Measurements from ENCODE around the gene WFDC10A.
"Not testable (repeated sequence)": the region's sequence is repeated elsewhere in the genome, so short reads cannot be mapped to it uniquely, and the experiment has no call there.

The WFDC10A gene

DNA sequence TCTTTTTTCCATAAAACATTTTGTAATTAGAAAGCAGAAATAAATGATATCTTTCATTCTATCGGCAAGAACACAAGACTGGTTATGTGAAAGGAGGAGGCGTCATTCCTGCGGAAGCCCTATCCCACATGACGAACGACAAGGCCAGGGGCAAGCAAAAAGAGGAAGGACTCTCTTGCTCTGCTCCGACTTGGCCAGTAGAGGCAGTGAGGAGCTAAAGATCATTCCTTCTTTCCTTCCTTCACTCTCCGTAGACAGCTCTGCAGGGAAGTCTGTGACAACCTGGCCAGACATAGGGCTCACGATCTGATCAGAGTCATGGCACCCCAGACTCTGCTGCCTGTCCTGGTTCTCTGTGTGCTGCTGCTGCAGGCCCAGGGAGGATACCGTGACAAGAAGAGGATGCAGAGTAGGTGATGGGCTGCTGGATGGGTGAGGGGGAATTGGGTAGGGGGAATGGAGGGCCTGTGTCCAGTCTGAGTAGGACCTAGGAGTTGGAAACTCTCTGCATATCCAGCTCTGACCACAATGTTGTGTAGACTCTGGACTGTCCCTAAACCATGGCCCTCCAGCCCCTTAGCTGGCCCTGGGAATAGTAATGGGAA, at the start of gene WFDC10A:
Gene WFDC10A (plus strand): TSS at position 244 of the 605 bp plus-strand sequence. CDS start 75 bp downstream, at position 319.
- H3K4me3 Mint-ChIP-seq: no peak within 1 kb of the TSS
- no peaks in the 10 kb centered on the region for H3K9me3 Mint-ChIP-seq
- peak; percentile 90 for ATAC-seq
- H3K4me1 Mint-ChIP-seq: peaks cover 6% of the 10 kb centered on the region
- H3K27ac Mint-ChIP-seq: no peak within 1 kb of the TSS
- peak; percentile 27 for DNase-seq
- H3K27me3 Mint-ChIP-seq: peaks cover 43% of the 10 kb centered on the region
- H3K36me3 Mint-ChIP-seq (ENCODE audit: low read depth): no peaks in the 10 kb centered on the region

DNA sequence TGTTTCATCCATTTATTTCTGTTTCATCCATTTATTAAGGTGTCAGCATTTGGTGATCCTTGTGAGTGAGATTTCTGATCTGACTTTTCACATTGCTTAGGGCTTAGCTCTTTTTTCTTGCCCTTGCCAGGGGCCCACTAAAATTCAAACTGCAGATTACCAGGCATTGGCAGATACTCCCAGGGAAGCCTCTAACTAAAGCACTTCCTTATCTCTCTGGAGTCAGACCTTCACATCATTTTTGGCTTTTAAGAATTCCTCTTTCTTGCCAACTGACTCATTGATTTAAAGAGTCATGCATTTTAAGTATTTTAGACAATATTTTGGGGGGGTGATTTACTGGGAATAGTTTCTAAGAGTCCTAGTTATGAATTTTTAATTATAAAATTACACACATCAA, 47.8 kb upstream of the WFDC10A start:
- no peak for DNase-seq
- ATAC-seq: no peak
- Mint-ChIP-seq H3K27ac (no peak overlapping the region), H3K27me3 (peaks cover 24% of the 10 kb centered on the region), H3K4me1 (no peaks in the 10 kb centered on the region), H3K4me3 (no peak overlapping the region), H3K9me3 (no peaks in the 10 kb centered on the region), H3K36me3 (ENCODE audit: low read depth) (no peaks in the 10 kb centered on the region)

DNA sequence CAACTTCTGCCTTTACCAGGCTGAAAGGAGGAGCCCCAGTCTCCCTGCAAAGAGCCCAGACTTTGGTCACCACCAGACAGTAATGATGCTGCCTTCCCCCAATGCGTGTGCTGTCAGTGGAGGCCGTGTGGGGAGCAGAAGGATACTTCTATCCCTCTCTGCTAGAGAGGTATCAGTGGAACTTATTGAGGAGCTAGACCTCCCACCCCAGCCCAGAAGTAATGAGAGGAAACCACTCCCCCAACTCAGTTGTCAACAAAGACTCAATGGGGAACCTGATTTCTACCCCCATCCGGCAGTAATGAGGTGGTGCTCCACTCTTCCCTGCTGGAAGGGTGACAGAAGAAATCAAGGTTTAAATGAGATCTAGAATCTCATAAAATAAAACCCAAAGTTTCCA, 46.0 kb upstream of the WFDC10A start:
- no peak for ATAC-seq
- H3K4me1 Mint-ChIP-seq: no peaks in the 10 kb centered on the region

DNA sequence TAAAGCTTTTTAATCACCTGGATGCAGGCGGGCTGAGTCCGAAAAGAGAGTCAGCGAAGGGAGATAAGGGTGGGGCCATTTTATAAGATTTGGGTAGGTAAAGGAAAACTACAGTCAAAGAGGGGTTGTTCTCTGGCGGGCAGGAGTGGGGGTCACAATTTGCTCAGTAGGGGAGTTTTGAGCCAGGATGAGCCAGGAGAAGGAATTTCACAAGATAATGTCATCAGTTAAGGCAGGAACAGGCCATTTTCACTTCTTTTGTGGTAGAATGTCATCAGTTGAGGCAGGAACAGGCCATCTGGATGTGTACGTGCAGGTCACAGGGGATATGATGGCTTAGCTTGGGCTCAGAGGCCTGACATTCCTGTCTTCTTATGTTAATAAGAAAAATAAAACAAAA, 45.2 kb upstream of the WFDC10A start:
- not testable (repeated sequence) for H3K36me3 Mint-ChIP-seq (ENCODE audit: low read depth)

More for the DNA sequence above, 46.0 kb upstream of the WFDC10A start:
- H3K36me3 Mint-ChIP-seq (ENCODE audit: low read depth): no peaks in the 10 kb centered on the region
- no peaks in the 10 kb centered on the region for H3K9me3 Mint-ChIP-seq
- DNase-seq: no peak
- H3K27ac Mint-ChIP-seq: no peak overlapping the region
- H3K27me3 Mint-ChIP-seq: peaks cover 29% of the 10 kb centered on the region
- no peak overlapping the region for H3K4me3 Mint-ChIP-seq

DNA sequence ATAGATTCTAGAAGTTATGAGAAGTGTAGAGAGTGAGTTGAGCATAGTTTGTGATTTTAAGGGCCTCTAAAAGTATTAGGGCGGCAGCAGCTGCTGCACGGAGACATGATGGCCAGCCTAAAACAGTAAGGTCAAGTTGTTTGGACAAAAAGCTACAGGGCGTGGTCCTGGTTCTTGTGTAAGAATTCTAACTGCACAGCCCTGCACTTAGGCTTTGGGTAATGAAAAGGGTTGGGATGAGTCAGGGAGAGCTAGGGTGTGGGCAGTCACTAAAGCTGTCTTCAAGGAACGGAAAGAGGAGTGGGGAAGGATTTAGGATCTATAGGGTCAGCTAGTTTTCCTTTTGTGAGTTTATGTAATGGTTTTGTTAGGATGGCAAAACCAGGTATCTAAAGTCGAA, 43.6 kb upstream of the WFDC10A start:
- not testable (repeated sequence) for H3K4me3 Mint-ChIP-seq; ATAC-seq; DNase-seq; H3K4me1 Mint-ChIP-seq; H3K9me3 Mint-ChIP-seq; H3K36me3 Mint-ChIP-seq (ENCODE audit: low read depth); H3K27ac Mint-ChIP-seq
- peaks cover 19% of the 10 kb centered on the region for H3K27me3 Mint-ChIP-seq

More for the DNA sequence above, 45.2 kb upstream of the WFDC10A start:
- peaks cover 29% of the 10 kb centered on the region for H3K27me3 Mint-ChIP-seq
- H3K27ac Mint-ChIP-seq, ATAC-seq, H3K9me3 Mint-ChIP-seq, H3K4me3 Mint-ChIP-seq, H3K4me1 Mint-ChIP-seq, DNase-seq: not testable (repeated sequence)

DNA sequence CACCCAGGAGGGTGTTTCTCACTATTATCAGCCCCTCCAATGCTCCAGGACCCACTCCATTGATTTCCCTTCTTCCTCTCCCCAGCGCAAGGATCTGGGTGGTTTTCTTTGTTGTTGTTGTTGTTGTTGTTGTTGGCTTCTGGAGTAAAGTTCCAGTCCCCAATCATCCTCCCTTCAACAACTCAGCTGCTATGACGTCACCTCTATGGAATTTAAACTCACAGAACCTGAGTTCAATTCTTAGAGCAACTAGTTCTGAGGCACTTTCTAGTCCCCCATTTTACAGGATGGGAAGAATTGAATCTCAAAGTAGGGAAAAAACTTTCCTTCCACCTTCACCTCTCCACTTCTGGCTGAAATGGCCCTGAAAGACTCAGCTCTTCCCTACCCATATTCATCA, 40.7 kb upstream of the WFDC10A start:
- Mint-ChIP-seq H3K9me3 (no peaks in the 10 kb centered on the region), H3K27ac (no peak overlapping the region), H3K27me3 (peaks cover 23% of the 10 kb centered on the region), H3K4me3 (no peak overlapping the region), H3K4me1 (peaks cover 2% of the 10 kb centered on the region), H3K36me3 (ENCODE audit: low read depth) (no peaks in the 10 kb centered on the region)
- ATAC-seq (no peak), DNase-seq (no peak)

DNA sequence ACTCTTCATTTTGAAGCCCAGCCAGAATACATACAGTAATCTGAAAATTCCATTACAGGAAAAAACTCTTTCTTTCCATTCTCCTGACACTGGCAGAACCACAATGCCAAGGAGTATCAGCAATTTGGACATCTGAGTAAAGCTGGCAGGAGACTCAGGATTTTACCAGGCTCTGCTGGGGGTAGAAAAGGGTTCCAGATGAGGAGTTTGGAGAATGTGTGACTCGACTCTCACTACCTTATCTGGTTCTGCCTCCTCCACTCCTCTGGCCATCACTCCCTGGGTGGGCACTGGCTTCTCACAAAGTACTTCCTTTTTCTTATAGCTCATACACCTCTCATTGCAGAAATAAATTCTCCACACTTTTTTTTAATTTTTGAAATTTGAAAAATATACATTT, 39.8 kb upstream of the WFDC10A start:
- H3K27ac Mint-ChIP-seq: no peak overlapping the region
- no peaks in the 10 kb centered on the region for H3K36me3 Mint-ChIP-seq (ENCODE audit: low read depth)
- ATAC-seq: no peak
- no peak overlapping the region for H3K4me3 Mint-ChIP-seq
- H3K9me3 Mint-ChIP-seq: no peaks in the 10 kb centered on the region
- peaks cover 28% of the 10 kb centered on the region for H3K27me3 Mint-ChIP-seq
- no peak for DNase-seq
- peaks cover 2% of the 10 kb centered on the region for H3K4me1 Mint-ChIP-seq

DNA sequence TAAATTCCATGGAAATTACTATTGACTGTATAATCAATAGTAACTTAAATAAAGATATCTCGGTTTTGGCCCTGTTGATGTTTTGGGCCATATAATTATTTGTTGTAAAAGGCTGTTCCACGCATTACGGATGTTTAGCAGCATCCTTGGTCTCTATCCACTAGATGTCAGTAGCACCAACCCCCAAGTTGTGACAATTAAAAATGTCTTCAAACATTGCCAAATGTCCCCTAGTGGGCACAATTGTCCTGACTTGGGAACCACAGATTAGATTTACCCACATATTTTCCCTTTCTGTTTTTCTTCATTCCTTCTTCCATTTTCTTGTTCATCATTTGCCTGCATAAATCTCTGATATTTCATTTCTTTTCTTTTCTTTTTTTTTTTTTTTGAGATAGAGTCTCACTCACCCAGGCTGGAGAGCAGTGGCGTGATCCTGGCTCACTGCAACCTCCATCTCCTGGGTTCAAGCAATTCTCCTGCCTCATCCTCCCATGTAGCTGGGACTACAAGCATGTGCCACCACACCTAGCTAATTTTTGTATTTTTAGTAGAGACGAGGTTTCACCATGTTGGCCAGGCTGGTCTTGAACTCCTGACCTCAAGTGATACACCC, 36.9 kb upstream of the WFDC10A start:
- Mint-ChIP-seq H3K9me3 (no peaks in the 10 kb centered on the region), H3K27ac (no peak overlapping the region), H3K4me3 (no peak overlapping the region), H3K4me1 (peaks cover 2% of the 10 kb centered on the region), H3K36me3 (ENCODE audit: low read depth) (no peaks in the 10 kb centered on the region), H3K27me3 (peaks cover 41% of the 10 kb centered on the region)
- peak; percentile 24 for DNase-seq
- ATAC-seq: peak; percentile 63

DNA sequence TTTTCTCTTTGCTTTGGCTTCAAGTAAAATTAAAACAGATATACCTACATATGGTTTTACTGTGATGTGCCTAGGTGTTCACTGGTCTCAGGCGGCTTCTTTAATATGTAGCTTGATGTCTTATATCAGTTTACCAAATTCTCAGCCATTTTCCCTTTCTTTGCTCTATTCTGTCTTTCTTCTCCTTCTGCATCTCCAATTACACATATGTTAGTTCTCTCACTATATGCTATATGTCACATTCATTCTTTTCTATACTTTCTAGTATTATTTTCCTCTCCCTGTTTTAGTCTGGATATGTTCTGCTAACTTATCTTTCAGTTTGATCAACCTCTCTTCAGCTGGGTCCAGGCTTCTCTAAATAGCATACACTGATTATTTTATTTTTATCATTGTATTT, 36.0 kb upstream of the WFDC10A start:
- peaks cover 42% of the 10 kb centered on the region for H3K27me3 Mint-ChIP-seq
- H3K4me3 Mint-ChIP-seq: no peak overlapping the region
- no peaks in the 10 kb centered on the region for H3K9me3 Mint-ChIP-seq
- H3K36me3 Mint-ChIP-seq (ENCODE audit: low read depth): no peaks in the 10 kb centered on the region
- no peak overlapping the region for H3K27ac Mint-ChIP-seq
- H3K4me1 Mint-ChIP-seq: peaks cover 2% of the 10 kb centered on the region
- DNase-seq (no peak), ATAC-seq (no peak)

DNA sequence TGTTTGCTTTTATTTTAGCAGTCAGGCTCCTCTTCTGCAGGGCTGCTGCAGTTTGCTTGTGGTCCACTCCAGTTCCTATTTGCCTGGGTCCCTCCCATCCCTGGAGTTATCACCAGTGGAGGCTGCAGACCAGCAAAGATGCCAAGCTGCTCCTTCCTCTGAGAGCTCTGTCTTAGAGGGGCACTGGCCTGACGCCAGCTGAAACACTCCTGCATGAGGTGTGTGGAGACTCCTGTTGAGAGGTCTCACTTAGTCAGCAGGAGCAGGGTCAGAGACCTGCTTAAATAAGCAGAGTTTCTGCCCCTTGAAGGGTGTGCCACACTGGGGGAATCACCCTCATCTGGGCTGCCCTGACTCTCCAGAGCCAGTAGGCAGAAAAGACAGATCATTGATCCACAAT, 34.3 kb upstream of the WFDC10A start:
- Mint-ChIP-seq H3K9me3 (no peaks in the 10 kb centered on the region), H3K4me1 (peaks cover 2% of the 10 kb centered on the region), H3K27ac (no peak overlapping the region), H3K36me3 (ENCODE audit: low read depth) (no peaks in the 10 kb centered on the region), H3K4me3 (no peak overlapping the region), H3K27me3 (peaks cover 49% of the 10 kb centered on the region)
- ATAC-seq (no peak), DNase-seq (no peak)

DNA sequence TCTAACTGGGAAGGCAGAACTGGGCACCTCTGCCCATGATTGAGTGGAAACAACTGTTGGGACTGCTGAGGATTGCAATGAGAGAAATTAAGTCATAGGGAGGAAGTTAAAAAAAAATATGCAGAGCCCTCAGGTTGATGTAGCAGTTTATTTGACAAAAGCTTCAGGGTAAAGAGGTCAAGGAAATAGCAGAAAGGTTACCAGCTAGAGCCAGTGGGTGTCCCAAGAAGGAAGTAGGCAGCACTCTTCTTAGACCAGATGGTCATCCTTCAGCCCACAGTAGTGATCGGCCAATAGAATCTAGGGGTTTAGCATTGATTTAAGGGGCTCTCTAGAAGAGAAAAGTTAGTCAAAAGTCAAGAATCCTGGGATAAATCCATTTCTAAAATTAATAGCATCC, 21.7 kb upstream of the WFDC10A start:
- Mint-ChIP-seq H3K4me3 (no peak overlapping the region), H3K27ac (no peak overlapping the region), H3K27me3 (peaks cover 33% of the 10 kb centered on the region), H3K4me1 (peaks cover 37% of the 10 kb centered on the region), H3K9me3 (peaks cover 26% of the 10 kb centered on the region), H3K36me3 (ENCODE audit: low read depth) (peaks cover 16% of the 10 kb centered on the region)
- ATAC-seq: no peak
- no peak for DNase-seq

DNA sequence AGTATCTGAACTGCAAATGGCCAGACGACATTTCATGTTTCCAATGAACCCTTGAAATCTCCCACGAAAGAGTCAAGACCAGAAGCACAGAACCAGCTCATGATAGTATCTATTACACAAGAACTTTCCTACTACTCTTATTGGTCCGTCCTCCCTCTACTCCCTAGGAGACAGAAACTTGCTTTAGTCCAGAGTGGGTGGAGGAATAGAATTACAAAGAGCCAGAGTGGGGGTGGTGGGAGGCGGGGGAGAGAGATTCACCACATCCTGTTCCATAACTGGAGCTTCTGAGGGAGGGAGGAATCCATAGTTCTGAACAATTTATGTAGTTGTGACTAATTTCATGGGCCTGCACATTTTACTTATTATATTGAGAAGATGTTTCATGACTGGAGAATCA, 18.5 kb upstream of the WFDC10A start:
- Mint-ChIP-seq H3K27me3 (peaks cover 25% of the 10 kb centered on the region), H3K9me3 (peaks cover 18% of the 10 kb centered on the region), H3K27ac (peak overlapping the region; percentile 65), H3K4me3 (peak overlapping the region; percentile 10), H3K4me1 (peaks cover 34% of the 10 kb centered on the region), H3K36me3 (ENCODE audit: low read depth) (peaks cover 10% of the 10 kb centered on the region)
- ATAC-seq (peak; percentile 91), DNase-seq (peak; percentile 53)

DNA sequence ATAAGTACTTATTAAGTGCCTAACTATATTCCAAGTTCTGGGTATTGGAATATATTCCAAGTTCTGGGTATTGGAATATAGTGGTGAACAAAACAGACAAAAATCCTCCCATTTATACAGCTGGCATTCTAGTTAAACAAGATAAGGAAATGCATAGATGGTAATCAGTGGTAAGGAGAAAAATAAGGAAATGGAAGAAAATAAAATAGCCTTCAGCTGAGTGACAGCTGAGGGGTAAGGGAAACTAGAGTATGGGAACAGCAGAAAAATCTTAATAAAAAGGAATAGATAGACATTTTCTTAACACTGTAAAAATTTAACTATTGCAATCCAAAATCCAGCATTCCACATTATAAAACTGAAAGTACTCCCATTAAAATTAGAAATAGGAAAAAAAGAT, 17.2 kb upstream of the WFDC10A start:
- peaks cover 6% of the 10 kb centered on the region for H3K36me3 Mint-ChIP-seq (ENCODE audit: low read depth)
- H3K9me3 Mint-ChIP-seq: peaks cover 11% of the 10 kb centered on the region
- ATAC-seq (no peak), DNase-seq (no peak)
- peaks cover 28% of the 10 kb centered on the region for H3K4me1 Mint-ChIP-seq
- no peak overlapping the region for H3K27ac Mint-ChIP-seq
- no peak overlapping the region for H3K4me3 Mint-ChIP-seq
- H3K27me3 Mint-ChIP-seq: peaks cover 23% of the 10 kb centered on the region

DNA sequence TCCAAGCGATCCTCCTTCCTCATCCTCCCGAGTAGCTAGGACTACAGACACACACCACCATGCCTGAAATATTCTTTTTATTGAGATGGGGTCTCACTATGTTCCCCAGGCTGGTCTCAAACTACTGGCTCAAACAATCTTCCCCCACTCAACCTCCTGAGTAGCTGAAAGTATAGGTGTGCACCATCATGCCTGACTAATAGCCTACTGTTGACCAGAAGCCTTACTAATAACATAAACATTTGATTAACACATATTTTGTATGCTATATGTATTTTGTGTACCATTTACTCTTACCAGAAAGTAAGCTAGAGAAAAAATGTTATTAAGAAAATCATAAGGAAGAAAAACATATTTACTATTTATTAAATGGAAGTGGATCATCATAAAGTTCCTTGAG, 11.9 kb upstream of the WFDC10A start:
- DNase-seq: no peak
- Mint-ChIP-seq H3K27ac (no peak overlapping the region), H3K4me1 (no peaks in the 10 kb centered on the region), H3K4me3 (no peak overlapping the region), H3K36me3 (ENCODE audit: low read depth) (no peaks in the 10 kb centered on the region), H3K9me3 (no peaks in the 10 kb centered on the region), H3K27me3 (peaks cover 15% of the 10 kb centered on the region)
- no peak for ATAC-seq

DNA sequence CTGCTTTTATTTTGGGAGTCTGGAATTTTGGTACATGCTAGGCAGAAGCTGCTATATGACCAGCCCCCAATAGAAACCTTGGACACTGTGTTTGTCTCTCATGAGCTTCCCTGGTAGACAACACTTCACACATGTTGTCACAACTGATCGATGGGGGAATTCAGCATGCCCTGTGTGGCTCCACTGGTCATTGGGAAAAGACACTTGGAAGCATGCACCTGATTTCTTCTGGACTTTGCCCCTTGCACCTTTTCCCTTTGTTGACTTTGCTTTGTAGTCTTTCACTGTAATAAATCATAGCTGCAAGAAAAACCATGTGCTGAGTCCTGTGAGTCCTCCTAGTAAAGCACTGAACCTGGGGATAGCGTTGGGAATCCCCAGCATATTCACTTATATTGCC, 7.9 kb upstream of the WFDC10A start:
- no peak for ATAC-seq
- H3K27ac Mint-ChIP-seq: no peak overlapping the region
- H3K4me3 Mint-ChIP-seq: no peak overlapping the region
- no peak for DNase-seq
- H3K36me3 Mint-ChIP-seq (ENCODE audit: low read depth): no peaks in the 10 kb centered on the region
- H3K27me3 Mint-ChIP-seq: peaks cover 21% of the 10 kb centered on the region
- H3K9me3 Mint-ChIP-seq: no peaks in the 10 kb centered on the region
- H3K4me1 Mint-ChIP-seq: no peaks in the 10 kb centered on the region

All from activated naive CD8-positive, alpha-beta T cell treated with anti-CD3 and anti-CD28 coated beads, Interleukin-2, amount 50 U/mL, for 24 hours (primary cell).